CD14-positive monocyte (primary cell): ENCODE data around the gene ARL14EP. TPM values are rescaled to one million over a fixed set of nuclear protein-coding genes. Genes with fewer than 3 reads are reported as not detected.

Experiments
- DNase-seq, 3 donors: peaks; one replicate each; pipeline ENCODE4 v3.0.0-alpha.2; 2011 to 2022
- H2AFZ ChIP-seq: 2 replicates; pipeline ENCODE4 v1.6.0; 2012; ENCODE audit warnings: mild to moderate bottlenecking, low read depth, low read length, inconsistent platforms; ENCODE audit not compliant: insufficient read depth, poor library complexity, severe bottlenecking
- H3K27ac ChIP-seq, 2 donors: 1 replicate in 1 of 2; 2 replicates in 1 of 2; pipeline ENCODE4 v1.5.1; 2012 to 2013; ENCODE audit warnings: low read length in 2 of 2, control low read depth in 1 of 2, inconsistent platforms in 1 of 2, low read depth in 1 of 2, mild to moderate bottlenecking in 1 of 2
- H3K27me3 ChIP-seq, 2 donors: one replicate each; pipeline versions ENCODE4 v1.6.0 to v1.6.1; 2011 to 2013; ENCODE audit warnings: low read length in 2 of 2; ENCODE audit not compliant: control insufficient read depth in 2 of 2, insufficient read depth in 2 of 2
- H3K36me3 ChIP-seq, 2 donors: replicated peaks in 1 of 2; 1 replicate in 1 of 2; 2 replicates in 1 of 2; pipeline versions ENCODE4 v1.5.1 to v1.6.1; 2012 to 2013; ENCODE audit warnings: low read length in 2 of 2, control low read depth in 1 of 2, inconsistent platforms in 1 of 2, mild to moderate bottlenecking in 1 of 2; ENCODE audit not compliant: insufficient read depth in 2 of 2, control insufficient read depth in 1 of 2
- H3K4me1 ChIP-seq, 2 donors: 1 replicate in 1 of 2; 2 replicates in 1 of 2; pipeline versions ENCODE4 v1.5.1 to v1.6.1; 2012 to 2013; ENCODE audit warnings: low read length in 2 of 2, control low read depth in 1 of 2, inconsistent platforms in 1 of 2, mild to moderate bottlenecking in 1 of 2, moderate library complexity in 1 of 2; ENCODE audit not compliant: insufficient read depth in 2 of 2, control insufficient read depth in 1 of 2
- H3K4me2 ChIP-seq: replicated peaks from 2 replicates; pipeline ENCODE3; 2012; ENCODE audit warnings: low read length, moderate library complexity, mild to moderate bottlenecking; ENCODE audit not compliant: poor library complexity, severe bottlenecking; ENCODE audit errors: extremely low read depth
- H3K4me3 ChIP-seq, 3 experiments: fragments of 200-600 bp in 1 of 3; sonication (generic) in 1 of 3; replicated peaks in 1 of 3; 1 replicate in 2 of 3; 2 replicates in 1 of 3; pipeline ENCODE4 v1.5.1; 2011 to 2013; ENCODE audit warnings: low read length in 3 of 3, mild to moderate bottlenecking in 3 of 3, control low read depth in 2 of 3, low read depth in 2 of 3, inconsistent platforms in 1 of 3, moderate library complexity in 1 of 3
- H3K79me2 ChIP-seq: 2 replicates; pipeline ENCODE4 v1.6.0; 2012; ENCODE audit warnings: mild to moderate bottlenecking, control low read depth, inconsistent platforms, low read length, moderate library complexity; ENCODE audit not compliant: insufficient read depth
- H3K9ac ChIP-seq: 2 replicates; pipeline ENCODE4 v1.6.0; 2017; ENCODE audit warnings: low read length, mild to moderate bottlenecking; ENCODE audit not compliant: insufficient read depth, poor library complexity, severe bottlenecking
- H3K9me3 ChIP-seq, 2 donors: replicated peaks in 1 of 2; 1 replicate in 1 of 2; 2 replicates in 1 of 2; pipeline versions ENCODE4 v1.5.1 to v1.6.1; 2012 to 2013; ENCODE audit warnings: low read length in 2 of 2, control low read depth in 1 of 2; ENCODE audit not compliant: control insufficient read depth in 1 of 2, insufficient read depth in 1 of 2
- H4K20me1 ChIP-seq: 2 replicates; pipeline ENCODE4 v1.6.0; 2012; ENCODE audit warnings: mild to moderate bottlenecking, low read length, control low read depth, moderate library complexity; ENCODE audit not compliant: insufficient read depth
- H3K27ac Mint-ChIP-seq, 7 donors: one replicate each; pipeline ENCODE4 v1.8.0; 2020; ENCODE audit warnings: mild to moderate bottlenecking in 7 of 7, mixed read lengths in 7 of 7, moderate library complexity in 6 of 7, inconsistent platforms in 2 of 7
- H3K27me3 Mint-ChIP-seq, 3 donors: one replicate each; pipeline ENCODE4 v1.8.0; 2021 to 2022; ENCODE audit warnings: low read depth in 3 of 3, mild to moderate bottlenecking in 3 of 3, mixed read lengths in 3 of 3, moderate library complexity in 3 of 3, inconsistent platforms in 1 of 3
- H3K36me3 Mint-ChIP-seq, 2 donors: one replicate each; pipeline ENCODE4 v1.8.0; 2020; ENCODE audit warnings: mixed read lengths in 2 of 2, inconsistent platforms in 1 of 2, mild to moderate bottlenecking in 1 of 2
- H3K4me1 Mint-ChIP-seq: one replicate; pipeline ENCODE4 v1.8.0; 2020; ENCODE audit warnings: mild to moderate bottlenecking, mixed read lengths
- H3K4me3 Mint-ChIP-seq, 2 donors: one replicate each; pipeline ENCODE4 v1.8.0; 2020; ENCODE audit warnings: mild to moderate bottlenecking in 2 of 2, mixed read lengths in 2 of 2, moderate library complexity in 1 of 2
- H3K9me3 Mint-ChIP-seq, 7 donors: one replicate each; pipeline ENCODE4 v1.8.0; 2020 to 2022; ENCODE audit warnings: mixed read lengths in 7 of 7, mild to moderate bottlenecking in 6 of 7, moderate library complexity in 6 of 7, inconsistent platforms in 2 of 7
- CTCF ChIP-seq: fragments of 200-600 bp; IDR thresholded peaks from one replicate; pipeline ENCODE4 v1.8.0; 2022; ENCODE audit warnings: antibody characterized with exemption, mild to moderate bottlenecking
- WGBS: methylation state at CpG from one replicate; pipeline ENCODE4 v1.1.5; 2013; ENCODE audit warnings: missing lambda C conversion rate; ENCODE audit not compliant: insufficient coverage; 5-methylcytosine and 5-hydroxymethylcytosine counted together
- intact Hi-C, 2 donors: fragments of 100-400 bp; cut with micrococcal nuclease; formaldehyde crosslinking; loops; one replicate each; pipeline versions ENCODE4 v1.15.0 to v1.15.1; 2023
- polyA plus RNA-seq, 3 donors: library from polyadenylated mRNA; depleted of rRNA in 1 of 3; unstranded in 2 of 3; stranded (reverse) in 1 of 3; fragments of 300-500 nt in 2 of 3; fragments of >200 nt in 1 of 3; fragmentation: Illumina TruSeq in 2 of 3; gene quantifications; 1 replicate in 2 of 3; 2 replicates in 1 of 3; pipeline ENCODE4 v1.2.3, GENCODE V29; 2012 to 2021

ARL14EP gene
- polyA plus RNA-seq, 3 donors: 9.9 to 32.2 (median 21.2) TPM

GRCh38 chr11:30377347-30377746 lies 54.4 kb downstream of the ARL14EP start:
- no peak overlapping the region for H3K4me3 Mint-ChIP-seq
- Histone ChIP-seq H3K4me3 (no peak overlapping the region), H3K4me1 (no peaks in the 10 kb centered on the region), H3K9me3 (no peaks in the 10 kb centered on the region), H3K36me3 (no peaks in the 10 kb centered on the region), H4K20me1 (no peaks in the 10 kb centered on the region), H3K79me2 (no peaks in the 10 kb centered on the region), H3K27me3 (no peaks in the 10 kb centered on the region), H2AFZ (no peak overlapping the region), H3K4me2 (no peak overlapping the region), H3K9ac (no peak overlapping the region), H3K27ac (no peak overlapping the region)
- intact Hi-C loops: no loop called here
- no peak for TF ChIP-seq CTCF
- WGBS: no CpG with 5 or more reads among the region's 2 CpGs
- H3K27me3 Mint-ChIP-seq: peaks cover 2% of the 10 kb centered on the region in 3 donors
- no peak overlapping the region for H3K27ac Mint-ChIP-seq
- no peaks in the 10 kb centered on the region for H3K4me1 Mint-ChIP-seq
- no peak for DNase-seq
- no peaks in the 10 kb centered on the region for H3K9me3 Mint-ChIP-seq
- no peaks in the 10 kb centered on the region for H3K36me3 Mint-ChIP-seq

- no peaks in the 10 kb centered on the region for H3K4me1 Mint-ChIP-seq
- H3K36me3 Mint-ChIP-seq: no peaks in the 10 kb centered on the region
- no peak for TF ChIP-seq CTCF
These were observed 57.9 kb downstream of the ARL14EP start for GRCh38 chr11:30380846-30381245.

More at GRCh38 chr11:30380846-30381245, 57.9 kb downstream of the ARL14EP start:
- no peaks in the 10 kb centered on the region for H4K20me1 ChIP-seq
- no peaks in the 10 kb centered on the region for H3K36me3 ChIP-seq
- H3K4me3 ChIP-seq: no peak overlapping the region
- Mint-ChIP-seq H3K27me3 (peaks cover 0 to 5% (median 2%) of the 10 kb centered on the region in 3 donors), H3K4me3 (no peak overlapping the region), H3K27ac (no peak overlapping the region), H3K9me3 (peaks cover 0 to 2% (median 0%) of the 10 kb centered on the region in 7 donors)
- no peaks in the 10 kb centered on the region for H3K27me3 ChIP-seq
- no peak overlapping the region for H3K9ac ChIP-seq
- intact Hi-C loops: no loop called here
- no peaks in the 10 kb centered on the region for H3K79me2 ChIP-seq
- no peak overlapping the region for H2AFZ ChIP-seq
- H3K27ac ChIP-seq: no peak overlapping the region
- no peak overlapping the region for H3K4me2 ChIP-seq
- DNase-seq: no peak
- H3K9me3 ChIP-seq: no peaks in the 10 kb centered on the region
- no peaks in the 10 kb centered on the region for H3K4me1 ChIP-seq
